ENCODE results near the gene RFK.

DNA sequence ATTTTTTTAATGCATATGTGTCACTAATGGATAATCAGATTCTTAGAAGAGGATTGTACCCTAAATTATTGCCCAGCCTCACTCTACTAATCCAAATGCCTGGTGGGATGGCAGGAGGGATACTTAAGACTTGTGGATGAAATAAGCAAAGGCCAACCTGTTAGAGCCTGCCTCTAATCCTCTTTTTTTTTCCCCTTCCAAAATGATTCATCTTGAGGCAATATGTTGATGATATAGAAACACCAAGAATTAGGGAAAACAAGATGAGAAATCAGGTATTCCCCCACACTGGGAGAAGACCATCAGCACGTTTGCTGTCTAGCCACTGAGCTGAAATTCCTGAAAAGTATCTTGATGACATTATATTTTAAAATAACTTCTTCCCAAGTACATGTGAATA is 52.0 kb downstream of the RFK start:
- no peak for TF ChIP-seq RAD21 (conservative IDR thresholded peaks at IDR 0.05)
- TF ChIP-seq, protein P1, sequence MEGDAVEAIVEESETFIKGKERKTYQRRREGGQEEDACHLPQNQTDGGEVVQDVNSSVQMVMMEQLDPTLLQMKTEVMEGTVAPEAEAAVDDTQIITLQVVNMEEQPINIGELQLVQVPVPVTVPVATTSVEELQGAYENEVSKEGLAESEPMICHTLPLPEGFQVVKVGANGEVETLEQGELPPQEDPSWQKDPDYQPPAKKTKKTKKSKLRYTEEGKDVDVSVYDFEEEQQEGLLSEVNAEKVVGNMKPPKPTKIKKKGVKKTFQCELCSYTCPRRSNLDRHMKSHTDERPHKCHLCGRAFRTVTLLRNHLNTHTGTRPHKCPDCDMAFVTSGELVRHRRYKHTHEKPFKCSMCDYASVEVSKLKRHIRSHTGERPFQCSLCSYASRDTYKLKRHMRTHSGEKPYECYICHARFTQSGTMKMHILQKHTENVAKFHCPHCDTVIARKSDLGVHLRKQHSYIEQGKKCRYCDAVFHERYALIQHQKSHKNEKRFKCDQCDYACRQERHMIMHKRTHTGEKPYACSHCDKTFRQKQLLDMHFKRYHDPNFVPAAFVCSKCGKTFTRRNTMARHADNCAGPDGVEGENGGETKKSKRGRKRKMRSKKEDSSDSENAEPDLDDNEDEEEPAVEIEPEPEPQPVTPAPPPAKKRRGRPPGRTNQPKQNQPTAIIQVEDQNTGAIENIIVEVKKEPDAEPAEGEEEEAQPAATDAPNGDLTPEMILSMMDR (IDR thresholded peaks at IDR 0.05; ENCODE audit: poor library complexity, severe bottlenecking), result no peak
- no peak for TF ChIP-seq POLR2AphosphoS5 (IDR thresholded peaks at IDR 0.05)
- no peak for TF ChIP-seq EZH2 (IDR thresholded peaks at IDR 0.05; ENCODE audit: borderline replicate concordance, insufficient read depth, low read length, poor library complexity, severe bottlenecking)
- TF ChIP-seq TAF1 (IDR thresholded peaks at IDR 0.05; ENCODE audit: low read depth), result no peak
- no peak for TF ChIP-seq MXI1 (conservative IDR thresholded peaks at IDR 0.05; ENCODE audit: poor library complexity, severe bottlenecking)
- TF ChIP-seq, protein P2, sequence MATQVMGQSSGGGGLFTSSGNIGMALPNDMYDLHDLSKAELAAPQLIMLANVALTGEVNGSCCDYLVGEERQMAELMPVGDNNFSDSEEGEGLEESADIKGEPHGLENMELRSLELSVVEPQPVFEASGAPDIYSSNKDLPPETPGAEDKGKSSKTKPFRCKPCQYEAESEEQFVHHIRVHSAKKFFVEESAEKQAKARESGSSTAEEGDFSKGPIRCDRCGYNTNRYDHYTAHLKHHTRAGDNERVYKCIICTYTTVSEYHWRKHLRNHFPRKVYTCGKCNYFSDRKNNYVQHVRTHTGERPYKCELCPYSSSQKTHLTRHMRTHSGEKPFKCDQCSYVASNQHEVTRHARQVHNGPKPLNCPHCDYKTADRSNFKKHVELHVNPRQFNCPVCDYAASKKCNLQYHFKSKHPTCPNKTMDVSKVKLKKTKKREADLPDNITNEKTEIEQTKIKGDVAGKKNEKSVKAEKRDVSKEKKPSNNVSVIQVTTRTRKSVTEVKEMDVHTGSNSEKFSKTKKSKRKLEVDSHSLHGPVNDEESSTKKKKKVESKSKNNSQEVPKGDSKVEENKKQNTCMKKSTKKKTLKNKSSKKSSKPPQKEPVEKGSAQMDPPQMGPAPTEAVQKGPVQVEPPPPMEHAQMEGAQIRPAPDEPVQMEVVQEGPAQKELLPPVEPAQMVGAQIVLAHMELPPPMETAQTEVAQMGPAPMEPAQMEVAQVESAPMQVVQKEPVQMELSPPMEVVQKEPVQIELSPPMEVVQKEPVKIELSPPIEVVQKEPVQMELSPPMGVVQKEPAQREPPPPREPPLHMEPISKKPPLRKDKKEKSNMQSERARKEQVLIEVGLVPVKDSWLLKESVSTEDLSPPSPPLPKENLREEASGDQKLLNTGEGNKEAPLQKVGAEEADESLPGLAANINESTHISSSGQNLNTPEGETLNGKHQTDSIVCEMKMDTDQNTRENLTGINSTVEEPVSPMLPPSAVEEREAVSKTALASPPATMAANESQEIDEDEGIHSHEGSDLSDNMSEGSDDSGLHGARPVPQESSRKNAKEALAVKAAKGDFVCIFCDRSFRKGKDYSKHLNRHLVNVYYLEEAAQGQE (IDR thresholded peaks at IDR 0.05; ENCODE audit: borderline replicate concordance), result no peak
- TF ChIP-seq EP300 (conservative IDR thresholded peaks at IDR 0.05; ENCODE audit: poor library complexity, severe bottlenecking), result no peak
